Measurements from ENCODE around the gene SPOCK1. TPM values are rescaled to one million over a fixed set of nuclear protein-coding genes. Genes with fewer than 3 reads are reported as not detected.

The SPOCK1 gene
- total and polyA plus RNA-seq, 7 donors: 4.2 to 52.7 (median 16.0) TPM

- Histone ChIP-seq H3K4me1 (no peaks in the 10 kb centered on the region), H3K36me3 (ENCODE audit: insufficient read depth in 1 of 2, low read depth in 1 of 2) (no peaks in the 10 kb centered on the region), H3K9me3 (no peaks in the 10 kb centered on the region), H3K27ac (no peak overlapping the region), H3K27me3 (ENCODE audit: insufficient read depth in 3 of 3, low read length in 2 of 3) (no peaks in the 10 kb centered on the region), H3K4me3 (no peak overlapping the region)
- peak in 1 of 2 donors; percentile 34 for DNase-seq
- peak; percentile 49 to 79 (median 70) for ATAC-seq
- intact Hi-C loops (cut with DNase I): loop anchor here in 1 of 2 donors (10.0 kb wide), 1 partner anchor 271 kb away; no protein-coding TSS in a partner anchor
- WGBS, 3 donors: 46 to 54% (median 51%) methylated on average over 7 of the region's 7 CpGs
- TF ChIP-seq CTCF (IDR thresholded peaks at IDR 0.05): peak; percentile 20
Observed at GRCh38 chr5:137075163-137075970, 423.8 kb downstream of the SPOCK1 start.

- intact Hi-C loops (cut with DNase I): loop anchor here in 1 of 2 donors (10.0 kb wide), 1 partner anchor 268 kb away; no protein-coding TSS in a partner anchor
- H3K36me3 ChIP-seq (ENCODE audit: insufficient read depth in 1 of 2, low read depth in 1 of 2): no peaks in the 10 kb centered on the region
- no peak overlapping the region for H3K27ac ChIP-seq
- H3K4me1 ChIP-seq: no peaks in the 10 kb centered on the region
- no peak overlapping the region for H3K4me3 ChIP-seq
- ATAC-seq: peak in 3 of 4 donors; percentile 21 to 24 (median 23)
- no peaks in the 10 kb centered on the region for H3K9me3 ChIP-seq
- no peak for TF ChIP-seq CTCF (IDR thresholded peaks at IDR 0.05)
- DNase-seq: no peak
- peaks cover 0 to 3% (median 0%) of the 10 kb centered on the region in 3 donors for H3K27me3 ChIP-seq (ENCODE audit: insufficient read depth in 3 of 3, low read length in 2 of 3)
- WGBS, 3 donors: 53 to 75% (median 55%) methylated on average over 3 of the region's 3 CpGs
Observed at GRCh38 chr5:137073189-137073588, 425.9 kb downstream of the SPOCK1 start.

GRCh38 chr5:137072361-137073115 lies 426.6 kb downstream of the SPOCK1 start:
- no peak for TF ChIP-seq CTCF (IDR thresholded peaks at IDR 0.05)
- ATAC-seq: peak in 2 of 4 donors; percentile 28 to 56
- 42 to 58% (median 45%) methylated on average over 7 of the region's 7 CpGs for WGBS, 3 donors

DNA sequence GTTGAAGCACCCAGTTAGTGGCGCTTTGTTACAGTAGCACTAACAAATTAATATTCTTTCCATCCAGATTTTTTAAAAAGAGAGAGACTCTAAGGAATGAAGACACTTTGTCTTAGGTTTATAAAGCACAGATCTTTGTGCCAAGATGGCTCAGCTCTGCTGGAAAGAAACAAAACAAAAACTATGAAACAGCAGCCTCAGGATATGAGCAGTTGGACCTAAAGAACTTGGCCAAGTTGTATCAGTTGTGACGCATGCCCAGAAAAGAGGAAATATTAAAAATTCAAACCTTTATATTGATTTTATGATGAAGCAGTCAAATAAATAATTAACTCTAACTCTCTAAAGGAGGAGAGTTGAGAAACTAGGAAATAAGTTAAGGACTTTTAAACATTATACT lies 427.2 kb downstream of the SPOCK1 start:
- Histone ChIP-seq H3K4me3 (no peak overlapping the region), H3K9me3 (no peaks in the 10 kb centered on the region), H3K27ac (no peak overlapping the region), H3K36me3 (ENCODE audit: insufficient read depth in 1 of 2, low read depth in 1 of 2) (no peaks in the 10 kb centered on the region), H3K27me3 (ENCODE audit: insufficient read depth in 3 of 3, low read length in 2 of 3) (peaks cover 0 to 3% (median 0%) of the 10 kb centered on the region in 3 donors), H3K4me1 (no peaks in the 10 kb centered on the region)
- WGBS, 3 donors: 66 to 73% (median 70%) methylated on average over 2 of the region's 2 CpGs
- no peak for TF ChIP-seq CTCF (IDR thresholded peaks at IDR 0.05)
- intact Hi-C loops (cut with DNase I): loop anchor here in 1 of 2 donors (10.0 kb wide), 1 partner anchor 267 kb away; no protein-coding TSS in a partner anchor
- DNase-seq (no peak), ATAC-seq (no peak)

More at GRCh38 chr5:137072361-137073115, 426.6 kb downstream of the SPOCK1 start:
- Histone ChIP-seq H3K36me3 (ENCODE audit: insufficient read depth in 1 of 2, low read depth in 1 of 2) (no peaks in the 10 kb centered on the region), H3K27me3 (ENCODE audit: insufficient read depth in 3 of 3, low read length in 2 of 3) (peaks cover 0 to 3% (median 0%) of the 10 kb centered on the region in 3 donors), H3K27ac (no peak overlapping the region), H3K4me1 (no peaks in the 10 kb centered on the region), H3K9me3 (no peaks in the 10 kb centered on the region), H3K4me3 (no peak overlapping the region)
- no peak for DNase-seq
- intact Hi-C loops (cut with DNase I): loop anchor here in 1 of 2 donors (10.0 kb wide), 1 partner anchor 268 kb away; no protein-coding TSS in a partner anchor
